ENCODE data around the gene RAP1GAP. TPM values are rescaled to one million over a fixed set of nuclear protein-coding genes. Genes with fewer than 3 reads are reported as not detected.

The RAP1GAP gene
- total and polyA plus RNA-seq, 9 of the 15 experiments (the other 6 are each of a cell fraction or from before 2014, with no cell fraction given): 0.29 to 30.2 (median 19.2) TPM

GRCh38 chr1:21607549-21608529, 61.3 kb downstream of the RAP1GAP start (continued):
- TF ChIP-seq, protein P1, sequence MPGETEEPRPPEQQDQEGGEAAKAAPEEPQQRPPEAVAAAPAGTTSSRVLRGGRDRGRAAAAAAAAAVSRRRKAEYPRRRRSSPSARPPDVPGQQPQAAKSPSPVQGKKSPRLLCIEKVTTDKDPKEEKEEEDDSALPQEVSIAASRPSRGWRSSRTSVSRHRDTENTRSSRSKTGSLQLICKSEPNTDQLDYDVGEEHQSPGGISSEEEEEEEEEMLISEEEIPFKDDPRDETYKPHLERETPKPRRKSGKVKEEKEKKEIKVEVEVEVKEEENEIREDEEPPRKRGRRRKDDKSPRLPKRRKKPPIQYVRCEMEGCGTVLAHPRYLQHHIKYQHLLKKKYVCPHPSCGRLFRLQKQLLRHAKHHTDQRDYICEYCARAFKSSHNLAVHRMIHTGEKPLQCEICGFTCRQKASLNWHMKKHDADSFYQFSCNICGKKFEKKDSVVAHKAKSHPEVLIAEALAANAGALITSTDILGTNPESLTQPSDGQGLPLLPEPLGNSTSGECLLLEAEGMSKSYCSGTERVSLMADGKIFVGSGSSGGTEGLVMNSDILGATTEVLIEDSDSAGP (CRISPR knock-in tag; IDR thresholded peaks at IDR 0.05): no peak
- TF ChIP-seq ARNT (IDR thresholded peaks at IDR 0.05) (0 out of 4 replicates have a peak, but pooled peaks of 1 of the 2 experiments have one; percentile 46), GTF2F1 (IDR thresholded peaks at IDR 0.05; ENCODE audit: low read depth, low read length) (peak; percentile 63; the same call in 1 of the 2 replicates), HNRNPL (IDR thresholded peaks at IDR 0.05; ENCODE audit: low read depth, low read length) (no peak), FOXP1 (CRISPR knock-in tag; IDR thresholded peaks at IDR 0.05) (peak; percentile 35; the same call in 1 of the 2 replicates), DMBX1 (CRISPR knock-in tag; IDR thresholded peaks at IDR 0.05; ENCODE audit: borderline replicate concordance) (no peak), E2F6 (IDR thresholded peaks at IDR 0.05; ENCODE audit: borderline replicate concordance in 1 of 2, extremely low read depth in 1 of 2, insufficient read depth in 1 of 2, insufficient read length in 1 of 2, low read depth in 1 of 2, low read length in 1 of 2, poor library complexity in 1 of 2, severe bottlenecking in 1 of 2) (no peak), ZNF449 (CRISPR knock-in tag; IDR thresholded peaks at IDR 0.05) (no peak), SMARCB1 (IDR thresholded peaks at IDR 0.05; ENCODE audit: insufficient read length, low read depth) (no peak), HMG20B (CRISPR knock-in tag; IDR thresholded peaks at IDR 0.05) (no peak), HDAC8 (tag; IDR thresholded peaks at IDR 0.05) (no peak), THRAP3 (IDR thresholded peaks at IDR 0.05; ENCODE audit: borderline replicate concordance) (no peak), PML (IDR thresholded peaks at IDR 0.05; ENCODE audit: low read length) (no peak), RBBP5 (IDR thresholded peaks at IDR 0.05; ENCODE audit: borderline replicate concordance, insufficient read depth, low read length, poor library complexity, severe bottlenecking) (no peak)
- TF ChIP-seq, protein P2, sequence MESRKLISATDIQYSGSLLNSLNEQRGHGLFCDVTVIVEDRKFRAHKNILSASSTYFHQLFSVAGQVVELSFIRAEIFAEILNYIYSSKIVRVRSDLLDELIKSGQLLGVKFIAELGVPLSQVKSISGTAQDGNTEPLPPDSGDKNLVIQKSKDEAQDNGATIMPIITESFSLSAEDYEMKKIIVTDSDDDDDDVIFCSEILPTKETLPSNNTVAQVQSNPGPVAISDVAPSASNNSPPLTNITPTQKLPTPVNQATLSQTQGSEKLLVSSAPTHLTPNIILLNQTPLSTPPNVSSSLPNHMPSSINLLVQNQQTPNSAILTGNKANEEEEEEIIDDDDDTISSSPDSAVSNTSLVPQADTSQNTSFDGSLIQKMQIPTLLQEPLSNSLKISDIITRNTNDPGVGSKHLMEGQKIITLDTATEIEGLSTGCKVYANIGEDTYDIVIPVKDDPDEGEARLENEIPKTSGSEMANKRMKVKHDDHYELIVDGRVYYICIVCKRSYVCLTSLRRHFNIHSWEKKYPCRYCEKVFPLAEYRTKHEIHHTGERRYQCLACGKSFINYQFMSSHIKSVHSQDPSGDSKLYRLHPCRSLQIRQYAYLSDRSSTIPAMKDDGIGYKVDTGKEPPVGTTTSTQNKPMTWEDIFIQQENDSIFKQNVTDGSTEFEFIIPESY (CRISPR knock-in tag; IDR thresholded peaks at IDR 0.05): no peak
- TF ChIP-seq, protein P3, sequence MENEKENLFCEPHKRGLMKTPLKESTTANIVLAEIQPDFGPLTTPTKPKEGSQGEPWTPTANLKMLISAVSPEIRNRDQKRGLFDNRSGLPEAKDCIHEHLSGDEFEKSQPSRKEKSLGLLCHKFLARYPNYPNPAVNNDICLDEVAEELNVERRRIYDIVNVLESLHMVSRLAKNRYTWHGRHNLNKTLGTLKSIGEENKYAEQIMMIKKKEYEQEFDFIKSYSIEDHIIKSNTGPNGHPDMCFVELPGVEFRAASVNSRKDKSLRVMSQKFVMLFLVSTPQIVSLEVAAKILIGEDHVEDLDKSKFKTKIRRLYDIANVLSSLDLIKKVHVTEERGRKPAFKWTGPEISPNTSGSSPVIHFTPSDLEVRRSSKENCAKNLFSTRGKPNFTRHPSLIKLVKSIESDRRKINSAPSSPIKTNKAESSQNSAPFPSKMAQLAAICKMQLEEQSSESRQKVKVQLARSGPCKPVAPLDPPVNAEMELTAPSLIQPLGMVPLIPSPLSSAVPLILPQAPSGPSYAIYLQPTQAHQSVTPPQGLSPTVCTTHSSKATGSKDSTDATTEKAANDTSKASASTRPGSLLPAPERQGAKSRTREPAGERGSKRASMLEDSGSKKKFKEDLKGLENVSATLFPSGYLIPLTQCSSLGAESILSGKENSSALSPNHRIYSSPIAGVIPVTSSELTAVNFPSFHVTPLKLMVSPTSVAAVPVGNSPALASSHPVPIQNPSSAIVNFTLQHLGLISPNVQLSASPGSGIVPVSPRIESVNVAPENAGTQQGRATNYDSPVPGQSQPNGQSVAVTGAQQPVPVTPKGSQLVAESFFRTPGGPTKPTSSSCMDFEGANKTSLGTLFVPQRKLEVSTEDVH (IDR thresholded peaks at IDR 0.05; ENCODE audit: low read depth, partially characterized antibody): peak; percentile 48

All from K562 (cell line).